ENCODE results near the gene KRTAP4-8. TPM values are rescaled to one million over a fixed set of nuclear protein-coding genes. Genes with fewer than 3 reads are reported as not detected.

KRTAP4-8 gene
- total and polyA plus RNA-seq, 11 donors = not detected

DNA sequence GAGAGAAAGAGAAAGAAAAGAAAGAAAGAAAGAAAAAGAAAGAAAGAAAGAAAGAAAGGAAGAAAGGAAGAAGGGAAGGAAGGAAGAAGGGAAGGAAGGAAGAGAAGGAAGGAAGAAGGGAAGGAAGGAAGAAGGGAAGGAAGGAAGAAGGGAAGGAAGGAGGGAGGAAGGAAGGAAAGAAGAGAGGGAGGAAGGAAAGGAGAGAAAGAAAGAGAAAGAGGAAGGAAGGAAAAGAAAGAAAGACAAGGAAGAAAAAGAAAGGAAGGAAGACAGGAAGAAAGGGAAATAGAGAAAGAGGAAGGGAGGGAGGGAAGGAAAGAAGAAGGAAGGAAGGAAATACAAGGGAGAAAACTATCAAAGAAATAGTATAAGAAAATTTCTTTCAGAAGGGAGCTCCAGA, 21.2 kb downstream of the KRTAP4-8 start:
- ATAC-seq = no peak
- TF ChIP-seq, protein P1, sequence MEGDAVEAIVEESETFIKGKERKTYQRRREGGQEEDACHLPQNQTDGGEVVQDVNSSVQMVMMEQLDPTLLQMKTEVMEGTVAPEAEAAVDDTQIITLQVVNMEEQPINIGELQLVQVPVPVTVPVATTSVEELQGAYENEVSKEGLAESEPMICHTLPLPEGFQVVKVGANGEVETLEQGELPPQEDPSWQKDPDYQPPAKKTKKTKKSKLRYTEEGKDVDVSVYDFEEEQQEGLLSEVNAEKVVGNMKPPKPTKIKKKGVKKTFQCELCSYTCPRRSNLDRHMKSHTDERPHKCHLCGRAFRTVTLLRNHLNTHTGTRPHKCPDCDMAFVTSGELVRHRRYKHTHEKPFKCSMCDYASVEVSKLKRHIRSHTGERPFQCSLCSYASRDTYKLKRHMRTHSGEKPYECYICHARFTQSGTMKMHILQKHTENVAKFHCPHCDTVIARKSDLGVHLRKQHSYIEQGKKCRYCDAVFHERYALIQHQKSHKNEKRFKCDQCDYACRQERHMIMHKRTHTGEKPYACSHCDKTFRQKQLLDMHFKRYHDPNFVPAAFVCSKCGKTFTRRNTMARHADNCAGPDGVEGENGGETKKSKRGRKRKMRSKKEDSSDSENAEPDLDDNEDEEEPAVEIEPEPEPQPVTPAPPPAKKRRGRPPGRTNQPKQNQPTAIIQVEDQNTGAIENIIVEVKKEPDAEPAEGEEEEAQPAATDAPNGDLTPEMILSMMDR (IDR thresholded peaks at IDR 0.05) = no peak
- TF ChIP-seq POLR2A (IDR thresholded peaks at IDR 0.05) = no peak

DNA sequence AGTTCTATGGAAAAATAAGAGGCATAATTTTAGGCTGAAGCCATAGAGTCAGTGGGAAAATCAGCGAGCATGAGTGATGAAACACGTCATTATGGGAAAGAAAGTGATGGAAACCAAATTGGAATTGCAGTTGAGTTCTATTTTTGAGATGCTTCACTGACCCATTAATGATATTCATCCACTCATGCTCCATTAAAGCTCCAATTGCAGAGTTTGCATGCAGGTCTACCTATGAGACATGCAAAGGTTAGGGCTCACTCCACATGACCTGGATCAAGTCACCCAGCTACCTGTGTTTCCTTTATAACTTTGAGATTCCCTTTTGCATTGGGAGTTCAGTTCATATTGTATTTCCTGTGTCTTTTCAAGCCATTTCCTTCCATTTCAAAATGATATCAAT, 24.3 kb downstream of the KRTAP4-8 start:
- 77 to 89% (median 80%) methylated on average over 2 of the region's 2 CpGs for WGBS, 4 donors
- Histone ChIP-seq H3K36me3 (no peaks in the 10 kb centered on the region), H3K4me1 (no peaks in the 10 kb centered on the region), H3K27ac (no peak overlapping the region), H3K4me3 (no peak overlapping the region), H3K27me3 (peaks cover 0 to 25% (median 0%) of the 10 kb centered on the region in 9 donors), H3K9me3 (no peaks in the 10 kb centered on the region)
- no peak for DNase-seq
- intact Hi-C loops (cut with DNase I) = no loop called here
- no peak for TF ChIP-seq POLR2A (IDR thresholded peaks at IDR 0.05)
- TF ChIP-seq, protein P1 (IDR thresholded peaks at IDR 0.05) = no peak
- ATAC-seq = no peak

More for the DNA sequence above, 21.2 kb downstream of the KRTAP4-8 start:
- no peak for DNase-seq
- Histone ChIP-seq H3K27me3 (peaks cover 0 to 25% (median 3%) of the 10 kb centered on the region in 9 donors), H3K27ac (no peak overlapping the region), H3K4me3 (no peak overlapping the region), H3K9me3 (no peaks in the 10 kb centered on the region), H3K4me1 (no peaks in the 10 kb centered on the region), H3K36me3 (no peaks in the 10 kb centered on the region)
- intact Hi-C loops (cut with DNase I) = no loop called here

DNA sequence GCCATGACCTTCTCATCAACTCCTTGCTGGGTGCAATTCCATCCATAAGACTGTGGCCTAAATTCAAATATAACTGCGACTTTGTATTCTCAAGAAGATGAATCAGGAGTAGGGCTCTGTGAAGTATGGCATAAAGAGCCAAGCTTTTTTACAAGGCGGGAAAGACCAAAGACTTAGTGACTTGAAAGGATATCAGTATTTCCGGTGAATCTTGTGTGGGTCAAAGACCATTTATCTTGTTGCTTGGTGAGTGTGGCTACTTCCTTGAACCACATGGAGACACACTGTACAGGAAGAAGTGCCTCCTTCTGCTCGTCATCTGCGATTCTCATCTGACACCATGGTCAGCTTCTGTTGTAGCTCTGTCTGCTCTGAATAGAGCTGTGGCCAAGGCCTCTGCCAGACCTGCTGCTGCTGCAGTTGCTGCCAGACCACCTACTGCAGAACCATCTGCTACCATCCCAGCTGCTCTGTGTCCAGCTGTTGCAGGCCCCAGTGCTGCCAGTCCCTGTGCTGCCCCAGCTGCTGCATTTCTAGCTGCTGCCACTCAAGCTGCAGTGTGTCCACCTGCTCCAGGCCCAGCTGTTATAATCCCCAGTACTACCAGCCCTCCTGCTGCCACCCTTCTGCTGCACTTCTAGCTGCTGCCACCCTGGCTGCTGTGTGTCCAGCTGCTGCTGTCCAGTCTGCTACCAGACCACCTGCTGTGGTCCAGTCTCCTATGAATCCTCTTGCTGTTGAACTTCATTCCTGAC, 26.2 kb downstream of the KRTAP4-8 start:
- Histone ChIP-seq H3K36me3 (no peaks in the 10 kb centered on the region), H3K9me3 (no peaks in the 10 kb centered on the region), H3K4me3 (no peak overlapping the region), H3K27me3 (peaks cover 0 to 20% (median 0%) of the 10 kb centered on the region in 9 donors), H3K4me1 (no peaks in the 10 kb centered on the region), H3K27ac (no peak overlapping the region)
- TF ChIP-seq, protein P1 (IDR thresholded peaks at IDR 0.05) = no peak
- TF ChIP-seq POLR2A (IDR thresholded peaks at IDR 0.05) = no peak
- DNase-seq = no peak
- WGBS, 4 donors = 69 to 84% (median 79%) methylated on average over 5 of the region's 5 CpGs
- intact Hi-C loops (cut with DNase I) = no loop called here
- no peak for ATAC-seq

DNA sequence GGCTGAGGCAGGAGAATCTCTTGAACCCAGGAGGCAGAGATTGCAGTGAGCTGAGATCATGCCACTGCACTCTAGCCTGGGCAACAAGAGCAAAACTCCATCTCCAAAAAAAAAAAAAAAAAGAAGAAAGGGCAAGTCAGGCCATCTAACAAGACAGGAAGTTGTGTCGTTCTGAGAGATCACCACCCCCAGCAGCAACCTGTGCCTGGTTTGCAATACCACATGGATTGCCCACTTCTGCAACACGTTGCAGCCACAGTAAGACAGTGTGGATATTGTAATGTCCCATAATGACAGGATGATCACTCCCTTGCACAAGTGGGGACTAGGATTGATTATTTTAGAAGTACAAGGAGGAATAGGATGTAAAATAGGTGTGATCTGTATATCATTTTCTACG, 28.9 kb downstream of the KRTAP4-8 start:
- no peak overlapping the region for H3K27ac ChIP-seq
- H3K9me3 ChIP-seq = no peaks in the 10 kb centered on the region
- intact Hi-C loops (cut with DNase I) = no loop called here
- H3K4me3 ChIP-seq = no peak overlapping the region
- no peak for ATAC-seq
- H3K27me3 ChIP-seq = peaks cover 0 to 15% (median 0%) of the 10 kb centered on the region in 9 donors
- 61 to 74% (median 70%) methylated on average over 3 of the region's 3 CpGs for WGBS, 4 donors
- H3K4me1 ChIP-seq = no peaks in the 10 kb centered on the region
- TF ChIP-seq, protein P1 (IDR thresholded peaks at IDR 0.05) = no peak
- TF ChIP-seq POLR2A (IDR thresholded peaks at IDR 0.05) = no peak
- no peak for DNase-seq
- H3K36me3 ChIP-seq = no peaks in the 10 kb centered on the region
